ENCODE measurements around the gene CNP. TPM values are rescaled to one million over a fixed set of nuclear protein-coding genes. Genes with fewer than 3 reads are reported as not detected.
A peak's percentile ranks its signal among the peaks of the same experiment; 100 is the strongest.

CNP gene
- total and polyA plus RNA-seq, 2 of the 8 experiments (the other 6 are each of a cell fraction or from before 2014, with no cell fraction given), result 21.9 to 60.6 TPM

DNA sequence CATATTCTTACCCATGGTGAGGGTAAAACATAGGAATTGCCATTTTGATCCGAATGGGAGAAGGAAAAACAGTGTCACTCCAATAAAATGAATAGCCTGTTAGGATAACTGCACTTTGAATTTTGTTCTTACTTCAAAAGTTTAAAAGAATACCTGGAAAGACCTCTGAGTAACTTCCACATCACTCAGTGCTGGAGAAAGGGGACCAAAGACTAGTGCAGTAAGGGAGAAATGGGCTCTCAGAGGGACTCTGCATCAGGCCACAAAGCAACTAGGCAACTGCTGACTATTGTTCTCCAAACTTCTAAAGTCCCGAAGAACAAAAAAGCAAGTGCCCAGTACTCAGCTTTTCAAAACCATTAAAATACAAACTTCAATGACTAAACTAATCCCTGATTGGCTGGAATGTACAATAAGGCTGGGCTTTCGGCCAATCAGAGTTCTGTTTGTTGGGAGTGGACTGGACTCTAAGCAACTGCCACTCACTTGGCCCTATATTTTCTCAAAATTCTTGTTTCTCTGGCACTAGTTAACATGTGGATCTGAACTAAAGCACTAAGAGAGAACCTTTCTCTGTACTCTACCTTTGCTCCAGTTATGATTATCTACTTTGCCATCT is 44.4 kb downstream of the CNP start:
- no peak overlapping the region; the same call in 1 of the 2 replicates for H2AK5ac ChIP-seq (ENCODE audit: low read depth, low read length)
- H4K91ac ChIP-seq (replicated peaks; ENCODE audit: insufficient read length, low read length), result no peak overlapping the region
- H3K4me1 ChIP-seq (replicated peaks in 1 of 4; ENCODE audit: control insufficient read depth in 3 of 4, insufficient read depth in 4 of 4, low read length in 3 of 4), result peaks cover 6 to 19% (median 12%) of the 10 kb centered on the region in 4 experiments
- H2AFZ ChIP-seq (ENCODE audit: low read length), result no peak overlapping the region
- H3K14ac ChIP-seq (ENCODE audit: insufficient read length), result no peak overlapping the region
- POLR2A ChIA-PET (ENCODE audit: partially characterized antibody), result interaction anchor here (0.6 to 2.6 kb wide), 8 partner anchors 8 to 100 kb away, joined by 3 to 8 read pairs (median 3); partner anchors contain the start of genes ACLY, NKIRAS2 and ZNF385C
- DNase-seq (ENCODE audit: low read depth in 1 of 2, low spot score in 2 of 2) (no peak), FAIRE-seq (no peak)
- CTCF ChIA-PET (ENCODE audit: partially characterized antibody), result interaction anchor here (1.3 to 12.0 kb wide), 4 partner anchors 10 to 43 kb away, joined by 3 to 112 read pairs (median 9); partner anchors contain the start of gene NKIRAS2
- no peak overlapping the region for H2BK120ac ChIP-seq (replicated peaks; ENCODE audit: low read depth, low read length)
- no peak overlapping the region for H3K23ac ChIP-seq (ENCODE audit: insufficient read length)
- no peak overlapping the region for H3K4me2 ChIP-seq (ENCODE audit: insufficient read depth in 1 of 2, low read depth in 2 of 2, low read length in 2 of 2)
- no peak overlapping the region for H2BK5ac ChIP-seq (ENCODE audit: low read depth, low read length)
- no peak overlapping the region for H3K18ac ChIP-seq (ENCODE audit: extremely low read depth, low read length)
- H3K79me1 ChIP-seq (ENCODE audit: low read depth, low read length), result no peaks in the 10 kb centered on the region; the same call in 1 of the 2 replicates
- H2BK20ac ChIP-seq (ENCODE audit: low read length), result no peak overlapping the region
- peaks cover 2 to 8% of the 10 kb centered on the region in 2 experiments for H4K20me1 ChIP-seq (replicated peaks in 1 of 2; ENCODE audit: control insufficient read depth in 1 of 2, insufficient read depth in 2 of 2, low read length in 2 of 2)
- peak; percentile 75 for TF ChIP-seq NANOG (IDR thresholded peaks at IDR 0.05; ENCODE audit: insufficient read depth, low read depth, low read length, poor library complexity, severe bottlenecking)
- no peak for TF ChIP-seq SIX5 (IDR thresholded peaks at IDR 0.05; ENCODE audit: low read depth, low read length)
- TF ChIP-seq RAD21 (IDR thresholded peaks at IDR 0.05 in 1 of 2, conservative IDR thresholded peaks at IDR 0.05 in 1 of 2; ENCODE audit: low read depth in 2 of 2, low read length in 2 of 2), result no peak
- TF ChIP-seq SP1 (IDR thresholded peaks at IDR 0.05; ENCODE audit: low read depth, low read length), result 0 out of 2 replicates have a peak, but pooled peaks have one; percentile 29
- no peak overlapping the region for H3K4ac ChIP-seq (replicated peaks; ENCODE audit: insufficient read length, low read depth, low read length)
- H3K27me3 ChIP-seq (replicated peaks in 1 of 4; ENCODE audit: control insufficient read depth in 3 of 4, extremely low read depth in 1 of 4, insufficient read depth in 3 of 4, low read length in 3 of 4), result no peaks in the 10 kb centered on the region
- no peak overlapping the region for H3K56ac ChIP-seq (replicated peaks; ENCODE audit: insufficient read length, low read depth, low read length)
- H3K9me3 ChIP-seq (ENCODE audit: insufficient read depth in 2 of 2, low read depth in 1 of 2, low read length in 1 of 2), result no peaks in the 10 kb centered on the region
- no peak overlapping the region for H3K4me3 ChIP-seq (ENCODE audit: extremely low read depth in 1 of 4, insufficient read depth in 2 of 4, low read depth in 3 of 4, low read length in 4 of 4)
- H3K9ac ChIP-seq (replicated peaks in 1 of 4; ENCODE audit: extremely low read depth in 1 of 4, low read depth in 3 of 4, low read length in 3 of 4), result no peak overlapping the region
- 90% methylated on average over 3 of the region's 3 CpGs; no CpG with 5 or more reads in 1 of the 2 experiments for WGBS, 2 experiments (ENCODE audit: extremely low coverage in 1 of 2, insufficient coverage in 1 of 2, insufficient read length in 1 of 2, insufficient replicate concordance in 2 of 2, low coverage in 1 of 2, low lambda C conversion rate in 2 of 2, missing lambda C conversion rate in 1 of 2)
- H4K5ac ChIP-seq (ENCODE audit: insufficient read length, low read depth, low read length), result no peak overlapping the region
- H2BK12ac ChIP-seq (ENCODE audit: low read depth, low read length), result peak overlapping the region; percentile 80; the same call in 1 of the 2 replicates
- H3K36me3 ChIP-seq (ENCODE audit: control insufficient read depth in 2 of 4, insufficient read depth in 4 of 4, low read length in 3 of 4), result peaks cover 0 to 4% (median 0%) of the 10 kb centered on the region in 4 experiments; a peak in 1 of 8 replicates
- peaks cover under 1% of the 10 kb centered on the region; the same call in 1 of the 2 replicates for H3K23me2 ChIP-seq (ENCODE audit: low read depth, low read length)
- H3K27ac ChIP-seq (ENCODE audit: low read depth, low read length), result peak overlapping the region; percentile 64
- H4K8ac ChIP-seq (ENCODE audit: extremely low read depth, insufficient read depth, low read length), result no peak overlapping the region
- peaks cover 50 to 98% of the 10 kb centered on the region in 2 experiments for H3K79me2 ChIP-seq (ENCODE audit: control insufficient read depth in 1 of 2, insufficient read depth in 2 of 2, low read length in 2 of 2)
- no peak overlapping the region for H2BK15ac ChIP-seq (ENCODE audit: low read length)

All from H1 (cell line).